ENCODE data around the gene TSC22D3.

The TSC22D3 gene

DNA sequence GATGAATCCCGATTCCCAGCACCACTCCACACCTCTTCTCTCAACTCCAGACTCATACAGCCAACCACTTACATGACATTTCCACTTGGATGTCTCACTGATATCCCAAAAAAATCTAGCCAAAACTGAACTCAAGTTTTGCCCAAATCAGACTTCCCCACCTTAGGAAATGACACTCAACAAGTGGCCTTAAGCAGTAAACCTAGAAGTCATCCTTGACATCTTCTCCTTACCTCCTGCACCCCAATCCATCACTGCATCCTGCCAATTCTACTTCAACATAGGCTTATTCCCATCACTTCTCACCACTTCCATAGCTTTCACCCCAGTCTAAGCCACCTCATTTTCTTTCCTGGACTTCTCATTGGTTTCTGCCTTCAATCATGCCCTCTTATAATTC, 108.2 kb downstream of the TSC22D3 start:
- no peak for DNase-seq (ENCODE audit: insufficient read length, low spot score)
- no peak for FAIRE-seq

DNA sequence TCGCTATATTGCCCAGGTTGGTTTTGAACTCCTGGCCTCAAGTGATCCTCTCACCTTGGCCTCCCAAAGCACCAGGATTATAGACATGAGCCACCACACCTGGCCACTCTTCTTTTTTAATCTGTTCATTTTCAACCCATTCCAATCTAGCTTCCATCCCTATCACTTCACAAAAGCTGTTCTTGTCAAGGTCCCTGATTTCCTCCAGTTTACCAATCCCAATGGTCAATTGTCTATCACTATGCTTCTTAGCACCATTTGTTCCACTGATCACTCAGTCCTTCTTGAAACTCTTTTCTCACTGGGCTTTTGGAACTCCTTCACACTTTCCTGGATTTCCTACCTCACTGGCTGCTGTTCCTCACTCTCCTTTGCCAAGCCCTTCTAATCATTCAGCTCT, 108.7 kb downstream of the TSC22D3 start:
- DNase-seq (ENCODE audit: insufficient read length, low spot score), result no peak
- no peak for FAIRE-seq

Measured in GM19239 (cell line).